ENCODE data around the gene ICE2.

DNA sequence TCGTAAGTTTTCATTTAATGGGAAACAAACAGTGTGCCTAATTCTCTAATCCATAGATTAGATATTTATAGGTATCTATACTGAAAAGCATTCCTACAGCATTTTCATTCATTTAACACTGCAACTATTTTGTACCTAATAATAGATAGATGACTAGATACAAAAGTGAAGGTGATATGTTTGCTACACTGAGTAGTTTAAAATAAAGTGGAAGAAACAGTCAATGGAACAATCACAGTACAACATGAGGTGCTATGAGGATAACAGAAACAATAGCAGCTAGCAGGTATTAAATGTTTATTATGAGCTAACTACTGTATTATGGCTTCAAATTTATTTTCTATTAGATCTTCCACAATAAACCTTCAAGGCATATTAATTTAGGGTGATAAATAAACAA is 50.0 kb downstream of the ICE2 start:
- TF ChIP-seq YY1 (IDR thresholded peaks at IDR 0.05) (no peak), REST (IDR thresholded peaks at IDR 0.05) (no peak), GABPA (IDR thresholded peaks at IDR 0.05 in 1 of 2, conservative IDR thresholded peaks at IDR 0.05 in 1 of 2) (no peak), MAX (IDR thresholded peaks at IDR 0.05) (no peak), JUND (IDR thresholded peaks at IDR 0.05) (no peak), EGR1 (IDR thresholded peaks at IDR 0.05; ENCODE audit: low read depth in 2 of 2) (no peak)
- TF ChIP-seq, protein P1, sequence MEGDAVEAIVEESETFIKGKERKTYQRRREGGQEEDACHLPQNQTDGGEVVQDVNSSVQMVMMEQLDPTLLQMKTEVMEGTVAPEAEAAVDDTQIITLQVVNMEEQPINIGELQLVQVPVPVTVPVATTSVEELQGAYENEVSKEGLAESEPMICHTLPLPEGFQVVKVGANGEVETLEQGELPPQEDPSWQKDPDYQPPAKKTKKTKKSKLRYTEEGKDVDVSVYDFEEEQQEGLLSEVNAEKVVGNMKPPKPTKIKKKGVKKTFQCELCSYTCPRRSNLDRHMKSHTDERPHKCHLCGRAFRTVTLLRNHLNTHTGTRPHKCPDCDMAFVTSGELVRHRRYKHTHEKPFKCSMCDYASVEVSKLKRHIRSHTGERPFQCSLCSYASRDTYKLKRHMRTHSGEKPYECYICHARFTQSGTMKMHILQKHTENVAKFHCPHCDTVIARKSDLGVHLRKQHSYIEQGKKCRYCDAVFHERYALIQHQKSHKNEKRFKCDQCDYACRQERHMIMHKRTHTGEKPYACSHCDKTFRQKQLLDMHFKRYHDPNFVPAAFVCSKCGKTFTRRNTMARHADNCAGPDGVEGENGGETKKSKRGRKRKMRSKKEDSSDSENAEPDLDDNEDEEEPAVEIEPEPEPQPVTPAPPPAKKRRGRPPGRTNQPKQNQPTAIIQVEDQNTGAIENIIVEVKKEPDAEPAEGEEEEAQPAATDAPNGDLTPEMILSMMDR (IDR thresholded peaks at IDR 0.05; ENCODE audit: low read depth, low read length, missing input control): no peak

All from liver (tissue), 3 donors.